ENCODE data around the gene ERO1B.

Gene ERO1B

GRCh38 chr1:236253918-236254637 is 27.7 kb downstream of the ERO1B start:
- DNase-seq (ENCODE audit: low read depth in 3 of 3) = no peak

GRCh38 chr1:236253119-236253518 is 28.6 kb downstream of the ERO1B start:
- no peak for DNase-seq (ENCODE audit: low read depth in 3 of 3)

- DNase-seq (ENCODE audit: low read depth in 3 of 3) = no peak
Measured at GRCh38 chr1:236251587-236251986, 30.2 kb downstream of the ERO1B start.

GRCh38 chr1:236247286-236247685 is 34.5 kb downstream of the ERO1B start:
- DNase-seq (ENCODE audit: low read depth in 3 of 3) = no peak

GRCh38 chr1:236242568-236242967 is 39.2 kb downstream of the ERO1B start:
- DNase-seq (ENCODE audit: low read depth in 3 of 3) = no peak

GRCh38 chr1:236240675-236241074 is 41.1 kb downstream of the ERO1B start:
- DNase-seq (ENCODE audit: low read depth in 3 of 3) = no peak

- DNase-seq (ENCODE audit: low read depth in 3 of 3) = no peak
Measured at GRCh38 chr1:236239092-236239585, 42.6 kb downstream of the ERO1B start.

GRCh38 chr1:236235116-236235515 is 46.6 kb downstream of the ERO1B start:
- no peak for DNase-seq (ENCODE audit: low read depth in 3 of 3)

- DNase-seq (ENCODE audit: low read depth in 3 of 3) = no peak
Measured at GRCh38 chr1:236228411-236228810, 53.3 kb downstream of the ERO1B start.

- no peak for DNase-seq (ENCODE audit: low read depth in 3 of 3)
Measured at GRCh38 chr1:236222632-236223031, 59.1 kb downstream of the ERO1B start.

- DNase-seq (ENCODE audit: low read depth in 3 of 3) = no peak
Measured at GRCh38 chr1:236220473-236220872, 61.3 kb downstream of the ERO1B start.

GRCh38 chr1:236214761-236215160 is 67.0 kb downstream of the ERO1B start:
- no peak for DNase-seq (ENCODE audit: low read depth in 3 of 3)

- DNase-seq (ENCODE audit: low read depth in 3 of 3) = no peak
Measured at GRCh38 chr1:236213534-236213933, 68.2 kb downstream of the ERO1B start.

GRCh38 chr1:236211815-236212214 is 69.9 kb downstream of the ERO1B start:
- no peak for DNase-seq (ENCODE audit: low read depth in 3 of 3)

- DNase-seq (ENCODE audit: low read depth in 3 of 3) = no peak
Measured at GRCh38 chr1:236209713-236210112, 72.0 kb downstream of the ERO1B start.

GRCh38 chr1:236209185-236209584 is 72.6 kb downstream of the ERO1B start:
- no peak for DNase-seq (ENCODE audit: low read depth in 3 of 3)

- no peak for DNase-seq (ENCODE audit: low read depth in 3 of 3)
Measured at GRCh38 chr1:236207569-236207968, 74.2 kb downstream of the ERO1B start.

- DNase-seq (ENCODE audit: low read depth in 3 of 3) = no peak
Measured at GRCh38 chr1:236207121-236207520, 74.6 kb downstream of the ERO1B start.

GRCh38 chr1:236206548-236206947 is 75.2 kb downstream of the ERO1B start:
- DNase-seq (ENCODE audit: low read depth in 3 of 3) = no peak

- no peak for DNase-seq (ENCODE audit: low read depth in 3 of 3)
Measured at GRCh38 chr1:236204656-236205055, 77.1 kb downstream of the ERO1B start.

- no peak for DNase-seq (ENCODE audit: low read depth in 3 of 3)
Measured at GRCh38 chr1:236204039-236204438, 77.7 kb downstream of the ERO1B start.

GRCh38 chr1:236201786-236202185 is 80.0 kb downstream of the ERO1B start:
- DNase-seq (ENCODE audit: low read depth in 3 of 3) = no peak

- no peak for DNase-seq (ENCODE audit: low read depth in 3 of 3)
Measured at GRCh38 chr1:236200925-236201324, 80.8 kb downstream of the ERO1B start.

GRCh38 chr1:236193184-236193583 is 88.6 kb downstream of the ERO1B start:
- no peak for DNase-seq (ENCODE audit: low read depth in 3 of 3)

Measured in stimulated activated CD4-positive, alpha-beta T cell treated with anti-CD3 and anti-CD28 coated beads, TNF-alpha, amount 100 ng/mL, for 48 hours (primary cell).